Stimulated activated CD4-positive, alpha-beta T cell treated with anti-CD3 and anti-CD28 coated beads, Interleukin-4, amount 100 ng/mL, for 48 hours (primary cell): Measurements from ENCODE around the gene SMPDL3B.

Experiments used
- DNase-seq, 2 donors: peaks; one replicate each; pipeline ENCODE4 v3.0.0-alpha.2; 2020; ENCODE audit warnings: low read depth in 2 of 2

The SMPDL3B gene, protein sequence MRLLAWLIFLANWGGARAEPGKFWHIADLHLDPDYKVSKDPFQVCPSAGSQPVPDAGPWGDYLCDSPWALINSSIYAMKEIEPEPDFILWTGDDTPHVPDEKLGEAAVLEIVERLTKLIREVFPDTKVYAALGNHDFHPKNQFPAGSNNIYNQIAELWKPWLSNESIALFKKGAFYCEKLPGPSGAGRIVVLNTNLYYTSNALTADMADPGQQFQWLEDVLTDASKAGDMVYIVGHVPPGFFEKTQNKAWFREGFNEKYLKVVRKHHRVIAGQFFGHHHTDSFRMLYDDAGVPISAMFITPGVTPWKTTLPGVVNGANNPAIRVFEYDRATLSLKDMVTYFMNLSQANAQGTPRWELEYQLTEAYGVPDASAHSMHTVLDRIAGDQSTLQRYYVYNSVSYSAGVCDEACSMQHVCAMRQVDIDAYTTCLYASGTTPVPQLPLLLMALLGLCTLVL

DNA sequence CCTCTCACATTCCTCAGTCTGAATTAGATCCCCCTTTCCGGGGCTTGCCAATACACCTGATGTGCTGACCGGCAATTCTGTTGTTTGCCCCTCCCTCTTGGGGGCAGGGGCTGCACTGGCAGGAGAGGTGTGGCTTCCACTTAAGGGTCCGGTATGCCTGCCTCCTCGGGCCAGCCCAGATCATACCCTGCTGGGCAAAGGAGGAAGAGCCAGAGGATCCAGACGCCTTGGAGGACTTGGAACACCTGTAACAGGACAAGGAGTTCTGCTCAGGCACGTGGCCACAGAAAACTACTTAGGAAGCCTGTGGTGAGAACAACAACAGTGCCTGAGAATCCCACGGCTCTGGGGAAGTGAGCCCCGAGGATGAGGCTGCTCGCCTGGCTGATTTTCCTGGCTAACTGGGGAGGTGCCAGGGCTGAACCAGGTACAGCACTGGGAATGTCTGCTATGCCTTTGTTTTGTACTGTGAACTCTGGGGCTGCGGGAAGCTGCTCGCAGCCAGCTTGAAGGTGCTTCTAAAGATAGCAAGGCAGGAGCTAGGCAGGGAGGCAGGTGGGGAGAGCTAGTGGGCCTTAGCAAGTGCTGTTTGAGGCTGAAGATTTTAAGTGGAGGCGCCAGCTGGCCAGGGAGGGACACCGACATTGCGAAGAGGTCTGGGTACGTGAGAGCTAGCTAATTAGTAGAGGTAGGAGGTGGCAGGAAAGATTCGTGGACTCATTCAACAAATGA lies at the start of gene SMPDL3B:
TSS of gene SMPDL3B (plus strand) at position 183 of the 732 bp plus-strand sequence. CDS start at position 367, 184 bp downstream.
- DNase-seq = no peak

DNA sequence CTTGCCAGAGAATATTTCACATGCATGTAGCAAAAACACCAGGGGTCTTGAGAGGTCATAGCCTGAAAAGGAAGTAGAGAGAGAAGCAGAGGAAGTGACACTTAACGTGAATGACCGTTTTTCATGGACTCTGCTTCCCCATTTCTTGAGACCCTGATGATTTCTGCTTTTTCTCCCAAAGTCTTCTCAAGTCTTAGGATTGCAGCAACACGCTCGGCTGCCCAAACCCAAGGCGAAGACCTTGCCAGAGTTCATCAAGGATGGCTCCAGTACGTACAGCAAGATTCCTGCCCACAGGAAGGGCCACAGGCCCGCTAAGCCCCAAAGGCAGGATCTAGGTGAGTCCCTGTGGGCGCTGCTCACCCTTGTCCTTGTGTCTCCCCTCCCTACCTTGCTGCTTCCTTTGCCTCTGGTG lies 49.7 kb upstream of the SMPDL3B start:
- DNase-seq = no peak

DNA sequence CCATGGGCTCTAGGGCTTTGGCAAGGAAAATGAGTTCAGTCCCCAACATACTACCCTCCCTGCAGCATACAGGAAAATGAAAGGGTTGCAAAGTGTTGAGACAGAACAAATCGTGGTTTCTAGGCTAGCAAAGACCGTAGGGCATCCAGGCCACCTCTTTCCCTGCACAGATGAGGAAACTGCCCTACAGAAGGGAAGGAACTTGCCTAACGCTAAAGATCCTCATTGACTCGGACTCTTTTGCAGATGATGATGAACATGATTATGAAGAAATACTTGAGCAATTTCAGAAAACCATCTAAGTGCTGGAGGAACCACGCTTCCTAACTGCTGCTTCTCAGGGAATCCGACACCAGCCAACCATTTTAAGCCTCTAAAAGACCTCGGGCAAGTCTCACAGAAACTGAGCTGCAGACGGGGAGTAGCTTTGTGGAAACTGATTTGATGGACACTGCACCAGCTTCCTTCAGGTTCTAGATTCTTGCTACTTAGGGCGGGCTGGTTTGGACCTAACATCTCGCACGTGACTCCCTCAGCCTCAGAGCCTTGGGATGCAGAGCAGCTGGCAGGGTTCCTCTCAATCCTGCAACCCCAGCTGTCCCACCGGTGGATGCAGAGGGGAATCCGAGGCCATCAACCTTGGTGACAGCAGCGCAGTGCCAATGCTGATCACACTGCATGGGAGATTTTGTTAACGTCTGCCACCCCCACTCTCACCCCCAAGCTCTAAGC lies 49.0 kb upstream of the SMPDL3B start:
- no peak for DNase-seq

GRCh38 chr1:27886353-27886679 lies 48.5 kb upstream of the SMPDL3B start:
- DNase-seq = no peak

GRCh38 chr1:27886744-27887143 lies 48.1 kb upstream of the SMPDL3B start:
- no peak for DNase-seq

GRCh38 chr1:27887215-27888021 lies 47.4 kb upstream of the SMPDL3B start:
- no peak for DNase-seq

DNA sequence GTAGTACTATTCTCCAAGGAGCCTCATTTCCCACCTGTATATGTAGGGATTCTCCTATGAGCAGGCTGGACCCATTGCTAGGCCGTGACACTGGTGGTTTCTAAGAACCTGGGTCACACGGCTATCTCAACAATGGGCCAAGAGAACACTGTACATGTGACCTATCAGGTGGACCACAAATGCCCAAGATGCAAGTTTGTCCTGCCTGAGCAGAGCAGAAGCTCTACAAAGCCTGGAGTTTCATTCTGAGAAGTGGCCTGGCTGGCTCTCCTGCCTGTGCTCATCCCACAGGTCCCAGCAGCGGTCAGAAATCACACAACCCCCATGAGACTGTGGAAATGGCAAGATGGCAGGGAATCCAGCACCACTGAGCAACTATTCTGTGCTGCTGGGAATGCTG lies 45.3 kb upstream of the SMPDL3B start:
- no peak for DNase-seq

DNA sequence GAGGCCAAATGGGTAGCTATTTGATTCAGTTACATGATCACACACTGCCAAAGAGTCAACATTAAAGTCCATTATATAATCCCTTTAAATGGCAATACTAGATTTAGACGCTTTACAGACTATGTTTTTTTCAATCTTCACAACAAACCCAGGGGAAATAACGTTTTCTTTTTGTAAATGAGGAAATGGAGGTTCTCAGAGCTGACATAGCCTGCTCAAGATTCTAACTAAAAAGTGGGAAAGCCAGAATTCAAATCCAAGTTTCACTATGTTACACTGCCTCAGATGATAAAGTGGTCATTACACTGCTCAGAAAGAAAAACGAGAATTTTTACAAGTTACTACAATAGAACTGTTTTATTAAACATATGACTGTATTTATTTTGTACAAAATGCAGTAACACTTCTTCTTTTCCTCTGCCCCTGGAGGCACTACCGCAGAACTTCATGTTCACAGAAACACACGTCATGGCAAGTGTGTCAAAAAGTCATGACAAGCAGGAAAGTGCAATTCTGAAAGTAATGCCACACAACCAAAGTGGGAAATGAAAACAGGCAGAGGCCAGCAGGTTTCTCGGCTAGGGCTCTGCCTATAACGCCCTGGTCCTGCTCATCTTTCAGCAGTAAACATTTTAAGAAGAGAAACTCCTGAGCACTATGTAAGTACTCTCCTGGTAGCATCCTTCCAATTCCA lies 43.5 kb upstream of the SMPDL3B start:
- DNase-seq = no peak

DNA sequence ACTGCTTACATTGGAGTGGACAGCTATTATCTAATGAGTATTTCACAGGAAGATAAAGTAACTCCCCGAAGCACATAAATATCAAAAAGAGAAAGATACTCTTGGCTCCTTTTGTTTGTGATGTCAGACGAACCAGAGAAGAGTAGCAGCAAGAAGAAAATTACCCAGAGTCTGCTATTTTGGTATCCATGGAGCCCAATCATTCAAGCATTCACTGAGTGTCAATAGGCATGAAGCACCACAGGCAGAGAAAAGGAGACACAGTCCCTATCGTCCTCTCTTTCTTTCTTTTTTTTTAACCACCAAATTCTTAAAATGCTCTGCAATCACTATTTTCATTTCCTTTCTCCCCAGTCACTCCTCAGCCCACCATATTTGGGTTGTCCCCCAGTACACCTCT lies 40.3 kb upstream of the SMPDL3B start:
- DNase-seq = no peak

DNA sequence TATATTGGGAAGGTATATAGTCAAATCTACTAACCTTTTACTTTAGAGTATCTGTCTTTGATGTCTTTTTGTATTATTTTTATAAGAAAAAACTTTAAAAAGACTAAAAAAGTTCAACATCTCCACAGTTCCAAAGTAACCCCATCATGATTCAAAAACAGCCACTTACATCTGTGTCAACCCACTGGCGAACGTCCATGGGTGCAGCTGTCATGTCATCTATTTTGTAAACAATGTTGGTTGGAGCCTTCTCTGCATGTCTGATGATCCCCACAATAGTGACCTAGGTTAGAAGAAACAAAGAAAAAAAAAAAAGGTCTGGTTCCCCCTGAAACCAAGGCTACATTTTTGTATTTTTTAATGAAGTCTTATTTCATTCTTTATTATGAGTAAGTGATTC lies 28.0 kb upstream of the SMPDL3B start:
- no peak for DNase-seq

DNA sequence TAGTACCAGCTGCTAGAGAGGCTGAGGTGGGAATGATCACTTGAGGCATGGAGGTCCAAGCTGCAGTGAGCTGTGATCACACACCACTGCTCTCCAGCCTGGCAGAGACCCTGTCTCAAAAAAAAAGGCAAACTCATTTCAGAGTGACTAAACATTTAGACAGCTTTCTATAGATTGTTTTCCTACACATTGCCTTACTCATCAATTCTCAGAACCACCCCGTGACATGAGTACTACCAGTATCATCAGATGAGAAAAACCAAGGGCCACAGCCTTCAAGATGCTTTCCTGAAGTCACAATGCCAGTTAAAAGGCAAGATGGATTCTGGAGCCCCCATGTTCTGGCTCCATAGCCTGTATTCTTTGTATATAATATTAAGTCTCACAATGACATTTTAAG lies 22.4 kb upstream of the SMPDL3B start:
- no peak for DNase-seq

DNA sequence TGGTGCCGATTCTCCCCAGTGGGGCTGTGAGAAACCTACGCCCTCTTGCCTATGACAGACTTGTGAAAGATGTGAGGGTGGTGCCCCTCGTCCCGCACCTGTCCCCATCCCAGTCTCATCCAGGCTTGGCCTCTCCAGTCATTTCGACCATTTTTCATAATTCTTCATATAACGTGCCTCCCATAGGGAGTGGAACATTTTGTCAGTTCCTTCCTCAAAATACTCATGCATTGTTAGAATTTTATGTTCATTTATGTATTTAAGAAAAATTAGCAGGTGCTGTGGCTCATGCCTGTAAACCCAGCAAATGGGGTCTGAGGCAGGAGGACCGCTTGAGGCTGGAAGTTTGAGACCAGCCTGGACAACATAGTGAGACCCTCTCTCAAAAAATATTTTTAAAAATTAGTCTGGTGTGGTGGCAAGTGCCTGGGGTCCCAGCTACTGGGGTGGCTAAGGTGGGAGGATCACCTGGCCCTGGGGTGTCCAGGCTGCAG lies 19.7 kb upstream of the SMPDL3B start:
- no peak for DNase-seq

DNA sequence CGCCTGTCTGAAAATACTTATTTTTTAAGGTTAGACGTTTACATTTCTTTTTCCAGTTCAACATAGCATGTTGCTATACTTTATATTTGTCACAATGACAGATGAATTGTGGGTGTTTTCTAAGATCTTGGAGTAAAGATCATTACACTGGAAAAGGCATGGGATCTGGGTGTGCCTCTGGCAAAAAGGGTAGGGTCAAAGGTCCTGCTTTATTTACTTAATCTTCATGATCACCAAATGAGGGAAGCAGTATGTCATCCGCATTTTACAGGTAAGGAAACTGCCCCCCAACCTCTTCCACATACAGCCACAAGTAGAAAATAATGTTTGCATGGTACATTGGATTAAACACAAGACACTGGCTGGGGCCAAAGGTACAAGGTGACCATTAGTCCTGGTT lies 12.5 kb upstream of the SMPDL3B start:
- DNase-seq = no peak

- DNase-seq = no peak
Measured at GRCh38 chr1:27928216-27928954, 6.4 kb upstream of the SMPDL3B start.

DNA sequence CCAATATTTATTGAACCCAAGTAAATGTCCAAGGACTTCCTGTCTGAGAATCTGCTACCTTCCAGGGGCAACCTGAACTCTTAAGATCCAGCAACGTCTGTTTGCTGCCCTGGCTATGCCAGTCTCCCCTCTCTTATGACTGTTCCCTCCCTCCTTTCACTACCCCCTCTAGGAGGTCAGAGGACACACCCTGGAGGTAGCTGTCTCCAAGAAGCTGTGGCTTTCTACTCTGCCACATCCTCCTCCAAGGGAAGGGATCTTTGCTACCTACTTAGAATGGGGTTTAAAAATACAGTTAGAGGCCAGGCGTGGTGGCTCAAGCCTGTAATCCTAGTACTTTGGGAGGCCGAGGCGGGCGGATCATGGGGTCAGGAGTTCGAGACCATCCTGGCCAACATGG lies 3.6 kb upstream of the SMPDL3B start:
- DNase-seq = no peak

- DNase-seq = no peak
Measured at GRCh38 chr1:27931759-27932158, 3.0 kb upstream of the SMPDL3B start.

DNA sequence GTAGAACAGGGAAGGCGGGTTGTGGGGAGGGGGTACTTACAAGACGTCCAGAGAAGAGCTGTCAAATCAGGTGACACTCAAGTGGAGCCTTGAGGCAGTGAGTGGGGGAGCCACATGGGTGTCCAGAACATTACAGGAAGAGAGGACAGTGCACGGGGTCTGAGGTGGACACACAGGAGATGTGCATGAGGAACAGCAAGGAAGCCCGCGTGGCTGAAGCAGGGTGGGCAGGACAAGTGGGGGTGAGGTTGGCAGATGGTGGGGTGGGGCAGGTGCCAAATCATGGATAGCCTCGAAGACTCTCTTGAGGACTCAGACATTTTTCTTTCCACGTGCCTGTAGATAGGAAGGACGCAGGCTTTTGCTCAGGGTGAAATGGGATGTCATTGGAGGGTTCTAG lies 921 bp downstream of the SMPDL3B start:
- no peak for DNase-seq

- no peak for DNase-seq
Measured at GRCh38 chr1:27936370-27936769, 1.6 kb downstream of the SMPDL3B start.

- DNase-seq = no peak
Measured at GRCh38 chr1:27937524-27937836, 2.7 kb downstream of the SMPDL3B start.

- DNase-seq = no peak
Measured at GRCh38 chr1:27938488-27938887, 3.7 kb downstream of the SMPDL3B start.
